Cerebellar nuclear complex (tissue), 1 donor: Measurements from ENCODE around the gene ASGR1.

Experiments used
- DNase-seq, 2 experiments: peaks; one replicate each; lab custom pipeline; 2025; lab: John Stamatoyannopoulos, UW

Gene ASGR1, protein sequence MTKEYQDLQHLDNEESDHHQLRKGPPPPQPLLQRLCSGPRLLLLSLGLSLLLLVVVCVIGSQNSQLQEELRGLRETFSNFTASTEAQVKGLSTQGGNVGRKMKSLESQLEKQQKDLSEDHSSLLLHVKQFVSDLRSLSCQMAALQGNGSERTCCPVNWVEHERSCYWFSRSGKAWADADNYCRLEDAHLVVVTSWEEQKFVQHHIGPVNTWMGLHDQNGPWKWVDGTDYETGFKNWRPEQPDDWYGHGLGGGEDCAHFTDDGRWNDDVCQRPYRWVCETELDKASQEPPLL

DNA sequence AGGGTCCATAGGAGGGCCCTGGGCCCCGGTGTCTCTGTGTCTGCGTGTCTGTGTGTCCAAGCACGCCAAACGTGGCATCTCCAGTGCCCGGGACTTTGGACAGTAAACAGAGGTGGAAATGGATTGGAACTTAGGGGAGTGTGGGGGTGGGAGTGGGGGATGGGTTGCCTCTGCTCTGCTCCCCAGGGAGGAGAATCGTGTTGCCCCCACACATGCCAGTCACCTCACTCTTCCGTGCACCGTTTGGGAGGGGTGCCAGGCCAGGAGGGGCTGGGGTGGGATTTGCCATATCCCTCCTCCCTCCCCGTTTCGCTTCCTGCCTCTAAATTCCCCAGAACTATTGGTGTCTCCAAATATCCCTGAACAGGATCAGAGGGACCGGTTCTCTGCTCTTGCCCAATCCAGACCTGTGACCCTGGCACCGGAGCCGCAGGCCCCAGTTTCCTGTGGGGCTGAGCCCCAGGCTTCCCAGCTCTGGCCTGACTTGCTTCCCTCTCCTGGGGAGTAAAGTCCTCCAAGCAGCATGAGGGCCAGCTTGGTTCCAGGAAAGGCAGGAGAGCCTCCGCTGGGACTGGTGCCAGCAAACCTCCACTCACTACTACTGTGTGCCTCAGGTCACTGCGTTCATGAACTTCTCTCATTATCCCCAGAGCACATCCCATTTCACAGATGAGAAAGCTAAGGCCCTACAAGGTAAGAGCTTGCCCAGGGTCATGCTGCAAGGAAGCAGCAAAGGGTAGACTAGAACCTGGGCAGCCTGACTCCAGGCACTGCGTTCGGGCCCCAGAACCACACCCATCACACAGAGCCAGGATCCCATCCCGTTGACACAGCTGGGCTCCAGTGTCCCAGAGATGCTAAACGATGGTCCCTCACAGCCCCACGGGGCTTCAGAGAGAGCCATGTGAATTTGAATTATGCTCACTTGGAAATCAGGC lies at the start of gene ASGR1:
TSS of gene ASGR1 (minus strand) at position 54 of the 938 bp plus-strand sequence. CDS start 807 bp downstream, outside the sequence.
- DNase-seq, result no peak

DNA sequence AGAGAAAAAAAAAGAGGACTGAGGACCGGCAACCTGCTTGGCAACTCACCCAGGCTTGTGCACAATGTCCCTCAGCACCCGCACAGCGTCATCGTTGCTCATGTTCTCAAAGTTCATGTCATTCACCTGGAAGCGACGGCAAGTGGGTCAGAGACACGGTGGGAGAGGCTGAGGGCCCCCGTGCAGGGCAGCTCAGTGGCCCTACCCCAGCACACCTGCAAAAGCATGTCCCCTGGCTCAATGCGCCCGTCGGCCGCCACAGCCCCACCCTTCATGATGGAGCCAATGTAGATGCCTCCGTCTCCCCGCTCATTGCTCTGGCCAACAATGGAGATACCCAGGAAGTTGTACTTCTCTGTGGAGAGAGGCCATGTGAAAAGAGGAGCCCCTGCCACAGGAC lies 49.8 kb upstream of the ASGR1 start:
- DNase-seq, result no peak

DNA sequence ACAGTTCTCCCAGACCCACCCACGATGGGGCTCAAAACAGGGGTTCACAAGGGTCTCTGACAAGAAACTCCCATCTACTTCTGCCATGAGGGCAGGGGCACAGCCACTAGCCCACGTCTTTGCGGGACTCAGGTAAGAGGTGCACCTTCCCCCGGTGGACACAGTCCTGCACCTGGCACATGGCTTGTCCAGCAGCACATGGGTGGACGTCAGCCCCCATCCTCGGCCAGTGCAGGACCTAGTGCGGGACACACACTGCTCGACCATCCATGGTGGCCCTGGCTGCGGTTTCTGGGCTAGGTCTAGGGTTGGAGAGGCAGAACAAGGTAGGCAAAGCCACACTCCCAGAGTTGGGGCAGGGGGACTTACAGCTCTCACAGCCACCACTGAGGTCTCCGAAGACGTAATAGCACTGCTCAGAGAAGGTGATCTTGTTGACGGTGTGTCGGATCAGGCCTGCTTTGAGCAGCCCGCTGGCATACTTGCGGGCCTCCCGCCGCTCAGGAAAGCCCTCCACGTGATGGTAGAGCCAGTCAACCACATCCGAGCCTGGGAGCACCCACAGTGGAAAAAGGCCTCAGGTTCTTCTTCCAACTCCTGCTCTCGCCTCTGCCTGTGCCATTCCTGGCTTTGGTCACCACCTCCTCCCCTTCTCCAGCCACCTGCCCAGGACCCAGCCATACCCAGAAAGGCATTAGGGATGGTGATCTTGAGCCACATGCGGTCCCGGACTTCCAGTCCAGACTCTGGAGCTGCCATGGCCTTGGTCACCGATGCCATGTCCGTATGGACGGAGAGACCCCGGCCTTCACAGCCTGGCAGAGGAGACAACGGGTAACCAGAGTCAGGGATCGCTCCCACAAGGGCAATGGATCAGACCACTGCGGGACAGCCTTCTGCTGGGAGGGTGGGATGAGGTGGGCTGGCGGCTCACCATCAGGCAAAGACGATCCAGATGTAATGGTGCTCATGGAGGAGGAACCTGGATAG lies 47.8 kb upstream of the ASGR1 start:
- no peak for DNase-seq

DNA sequence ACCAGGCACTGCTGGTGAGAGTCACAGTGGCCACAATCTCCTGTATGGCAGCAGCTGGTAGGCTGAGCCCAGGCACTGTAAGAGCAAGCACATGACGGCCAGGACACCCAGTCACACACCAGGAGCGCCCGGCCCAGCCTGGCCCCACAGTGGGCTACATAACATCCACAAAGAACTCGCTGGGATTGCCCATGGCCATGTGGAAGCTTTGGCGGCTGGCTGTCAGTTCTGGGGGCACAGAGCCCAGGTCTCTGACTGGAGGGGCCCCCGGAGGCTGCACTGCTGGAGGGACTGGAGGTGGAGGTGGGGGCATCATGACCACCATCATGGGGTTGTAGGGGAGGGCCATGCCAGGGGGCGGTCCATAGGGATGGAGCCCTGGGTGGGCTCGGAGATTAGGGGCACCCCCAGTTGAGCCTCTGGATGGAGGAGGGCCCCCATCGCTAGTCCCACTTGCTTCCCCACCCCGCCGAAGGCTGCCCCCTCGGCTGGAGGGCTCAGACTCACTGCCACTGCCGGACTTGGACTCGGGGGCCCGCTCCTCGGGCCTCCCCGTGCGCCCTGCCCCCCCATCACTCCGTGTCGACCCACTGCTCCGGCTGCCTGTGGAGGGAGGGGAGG lies 46.7 kb upstream of the ASGR1 start:
- no peak for DNase-seq

DNA sequence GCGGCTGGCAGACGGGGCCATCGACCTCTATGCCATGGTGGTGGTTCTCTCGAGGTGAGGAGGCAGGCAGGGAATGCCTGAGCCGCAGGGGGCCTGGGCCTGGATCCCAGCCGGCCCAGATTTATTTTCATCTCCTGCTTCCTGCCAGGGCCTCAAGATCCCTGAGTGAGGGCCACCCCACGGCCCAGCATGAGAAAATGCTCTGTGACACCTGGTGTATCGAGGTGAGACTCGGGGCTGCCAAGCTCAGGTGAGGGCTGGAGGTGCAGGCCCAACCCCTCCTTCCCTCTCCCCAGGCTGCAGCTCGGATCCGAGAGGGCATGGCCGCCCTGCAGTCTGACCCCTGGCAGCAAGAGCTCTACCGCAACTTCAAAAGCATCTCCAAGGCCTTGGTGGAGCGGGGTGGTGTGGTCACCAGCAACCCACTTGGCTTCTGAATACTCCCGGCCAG lies 45.5 kb upstream of the ASGR1 start:
- no peak for DNase-seq

DNA sequence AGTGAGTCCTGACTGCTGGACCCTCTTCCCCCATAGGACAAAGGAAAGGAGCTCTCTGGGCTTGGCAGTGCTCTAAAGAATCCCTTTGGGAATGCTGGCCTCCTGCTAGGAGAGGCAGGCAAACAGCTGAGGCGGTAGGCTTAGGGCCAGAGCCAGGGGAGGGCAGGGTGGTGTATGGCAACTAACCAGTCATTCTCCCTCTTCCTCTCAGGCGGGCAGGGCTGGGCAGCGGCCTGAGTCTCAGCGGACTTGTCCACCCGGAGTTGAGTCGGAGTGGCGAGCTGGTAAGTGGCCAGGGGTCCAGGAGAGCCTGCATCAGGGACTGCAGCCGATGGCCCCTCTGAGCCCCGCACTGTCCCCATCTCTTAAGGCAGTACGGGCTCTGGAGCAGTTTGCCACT lies 44.9 kb upstream of the ASGR1 start:
- no peak for DNase-seq

DNA sequence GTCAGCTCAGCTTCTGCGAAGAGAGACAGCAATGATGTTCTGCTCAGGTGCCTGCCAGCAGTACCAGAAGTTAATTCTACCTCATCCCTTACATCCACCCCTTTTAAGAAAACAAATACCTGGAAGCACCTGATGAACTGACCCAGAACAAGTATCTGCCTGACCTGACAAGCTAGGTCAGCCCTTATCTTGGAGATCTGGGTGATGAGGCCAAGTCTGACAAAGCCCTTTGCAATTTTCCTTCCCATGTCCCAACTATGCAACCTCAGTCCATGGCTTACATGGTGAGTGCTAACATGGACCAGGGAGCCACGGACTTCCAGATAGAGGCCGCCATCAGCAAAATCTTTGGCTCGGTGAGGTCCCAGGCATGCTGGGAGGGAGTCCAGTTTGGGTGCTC lies 44.2 kb upstream of the ASGR1 start:
- no peak for DNase-seq

DNA sequence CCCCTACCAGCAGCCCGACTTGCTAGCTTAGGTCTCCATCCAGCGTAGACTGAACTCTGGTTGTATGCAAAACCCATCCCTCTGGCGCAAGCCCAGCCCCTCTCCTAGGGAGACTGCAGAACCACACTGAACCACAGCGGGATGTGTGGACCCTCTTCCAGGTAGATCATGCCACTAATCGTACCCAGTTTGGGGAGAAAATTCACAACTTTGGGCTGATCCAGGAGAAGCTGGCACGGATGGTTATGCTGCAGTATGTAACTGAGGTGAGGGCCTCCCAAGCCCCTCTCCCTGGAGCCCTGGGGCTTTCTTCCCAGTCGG lies 43.8 kb upstream of the ASGR1 start:
- DNase-seq, result no peak

DNA sequence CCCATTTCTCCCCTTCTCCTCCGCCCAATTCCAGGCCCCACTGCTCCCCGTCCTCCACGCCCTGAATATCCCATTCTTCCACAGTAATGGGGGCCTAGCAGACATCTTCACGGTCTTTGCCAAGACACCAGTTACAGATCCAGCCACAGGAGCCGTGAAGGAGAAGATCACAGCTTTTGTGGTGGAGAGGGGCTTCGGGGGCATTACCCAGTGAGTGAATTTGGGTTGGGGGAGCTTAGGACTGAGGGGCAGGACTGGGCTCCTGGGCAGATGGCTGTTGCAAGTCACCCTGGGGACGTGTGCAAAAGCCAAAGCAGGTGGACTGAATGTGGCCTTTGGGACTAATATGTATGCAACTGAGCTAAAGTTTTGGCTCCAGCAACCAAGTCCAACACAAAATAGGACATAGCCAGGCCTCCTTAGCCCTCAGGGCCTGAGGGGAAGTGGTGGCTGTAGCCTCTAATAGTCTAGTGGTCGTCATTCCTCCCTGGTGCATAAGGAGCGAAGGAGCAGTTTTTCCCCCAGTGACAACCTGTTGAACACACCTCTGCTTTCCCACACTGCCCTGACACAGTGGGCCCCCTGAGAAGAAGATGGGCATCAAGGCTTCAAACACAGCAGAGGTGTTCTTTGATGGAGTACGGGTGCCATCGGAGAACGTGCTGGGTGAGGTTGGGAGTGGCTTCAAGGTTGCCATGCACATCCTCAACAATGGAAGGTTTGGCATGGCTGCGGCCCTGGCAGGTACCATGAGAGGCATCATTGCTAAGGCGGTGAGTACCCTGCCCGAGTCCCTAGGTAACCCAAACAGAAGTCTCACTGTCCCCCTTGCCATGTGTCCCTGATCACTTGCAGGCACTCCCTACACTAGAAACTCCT lies 43.2 kb upstream of the ASGR1 start:
- DNase-seq, result no peak

DNA sequence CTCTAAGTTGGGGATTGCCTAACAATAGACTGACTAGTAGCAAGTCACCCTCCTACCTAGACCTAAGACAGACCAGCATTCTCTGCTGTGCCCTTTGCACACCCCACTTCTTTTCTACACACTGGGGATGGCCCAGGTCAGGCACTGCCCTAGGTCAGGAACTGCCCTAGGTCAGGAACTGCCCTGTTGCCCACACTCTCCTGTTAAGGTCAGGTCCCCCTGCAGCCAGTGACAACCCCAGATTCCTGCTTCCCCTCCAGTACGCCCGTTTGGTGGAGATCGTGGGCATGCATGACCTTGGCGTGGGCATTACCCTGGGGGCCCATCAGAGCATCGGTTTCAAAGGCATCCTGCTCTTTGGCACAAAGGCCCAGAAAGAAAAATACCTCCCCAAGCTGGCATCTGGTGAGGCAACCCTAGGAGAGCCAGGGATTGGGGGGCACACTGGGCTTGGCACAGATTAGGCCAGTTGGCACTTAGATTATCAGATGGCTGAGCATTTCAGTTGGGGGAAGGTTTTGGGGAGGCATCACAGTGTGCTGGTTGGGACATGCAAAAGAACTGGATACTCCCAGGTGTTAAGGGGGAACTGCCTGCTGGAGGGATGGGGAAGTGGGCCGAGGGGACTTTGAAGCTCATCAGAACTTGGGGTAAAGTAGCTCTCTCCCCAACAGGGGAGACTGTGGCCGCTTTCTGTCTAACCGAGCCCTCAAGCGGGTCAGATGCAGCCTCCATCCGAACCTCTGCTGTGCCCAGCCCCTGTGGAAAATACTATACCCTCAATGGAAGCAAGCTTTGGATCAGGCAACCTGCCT lies 42.3 kb upstream of the ASGR1 start:
- no peak for DNase-seq

DNA sequence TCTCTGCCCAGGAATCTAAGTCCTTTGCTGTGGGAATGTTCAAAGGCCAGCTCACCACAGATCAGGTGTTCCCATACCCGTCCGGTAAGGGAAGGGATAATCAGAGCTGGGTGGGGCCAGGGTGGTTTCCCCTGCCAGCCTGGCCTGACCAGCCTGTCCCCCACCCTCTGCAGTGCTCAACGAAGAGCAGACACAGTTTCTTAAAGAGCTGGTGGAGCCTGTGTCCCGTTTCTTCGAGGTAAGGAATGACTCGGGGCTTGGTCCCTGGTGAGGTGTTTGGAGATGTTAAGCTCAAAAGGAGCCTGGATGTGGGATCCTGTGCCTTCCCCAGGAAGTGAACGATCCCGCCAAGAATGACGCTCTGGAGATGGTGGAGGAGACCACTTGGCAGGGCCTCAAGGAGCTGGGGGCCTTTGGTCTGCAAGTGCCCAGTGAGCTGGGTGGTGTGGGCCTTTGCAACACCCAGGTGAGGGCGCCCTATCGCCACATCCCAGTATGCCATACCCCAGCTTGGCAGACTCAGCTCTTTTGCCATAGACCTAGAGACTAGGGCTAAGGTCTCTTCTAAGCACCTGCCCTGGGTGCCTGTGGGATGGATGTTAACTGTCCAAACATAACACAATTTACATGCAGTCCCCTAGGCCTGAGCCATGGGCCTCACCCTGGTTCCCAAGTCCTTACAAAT lies 41.6 kb upstream of the ASGR1 start:
- no peak for DNase-seq

DNA sequence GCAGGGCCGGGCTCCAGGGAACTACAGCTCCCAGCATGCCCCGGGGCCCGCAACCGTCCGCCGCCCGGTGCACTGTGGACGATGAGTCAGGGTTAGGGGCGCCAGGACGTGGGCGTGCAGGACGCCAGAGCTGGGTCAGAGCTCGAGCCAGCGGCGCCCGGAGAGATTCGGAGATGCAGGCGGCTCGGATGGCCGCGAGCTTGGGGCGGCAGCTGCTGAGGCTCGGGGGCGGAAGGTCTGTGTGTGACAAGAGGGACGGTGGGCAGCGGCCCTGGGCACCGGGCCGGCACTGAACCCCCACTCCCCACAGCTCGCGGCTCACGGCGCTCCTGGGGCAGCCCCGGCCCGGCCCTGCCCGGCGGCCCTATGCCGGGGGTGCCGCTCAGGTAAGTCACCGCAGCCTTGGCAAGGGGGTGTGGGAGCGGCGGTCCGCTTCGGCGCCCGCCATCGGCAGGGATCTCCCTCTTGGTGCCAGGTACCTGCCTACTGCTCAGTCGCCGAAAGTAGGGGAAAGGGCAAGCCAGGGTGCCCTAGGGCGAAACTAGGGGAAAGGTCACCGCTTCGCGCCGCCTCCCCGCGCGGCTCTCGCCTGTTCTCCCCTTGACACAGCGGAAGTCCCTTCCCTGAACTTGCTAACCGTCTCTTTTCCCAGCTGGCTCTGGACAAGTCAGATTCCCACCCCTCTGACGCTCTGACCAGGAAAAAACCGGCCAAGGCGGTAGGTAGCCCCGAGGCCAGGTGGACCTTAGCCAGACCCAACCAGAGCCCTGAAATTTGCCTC lies 40.8 kb upstream of the ASGR1 start, which contains the start of the genes ACADVL and DLG4:
TSS of gene ACADVL (plus strand) at position 127 of the 781 bp plus-strand sequence. CDS start at position 174, 47 bp downstream.
TSS of gene DLG4 (minus strand) at position 25 of the 781 bp plus-strand sequence.
- no peak for DNase-seq

DNA sequence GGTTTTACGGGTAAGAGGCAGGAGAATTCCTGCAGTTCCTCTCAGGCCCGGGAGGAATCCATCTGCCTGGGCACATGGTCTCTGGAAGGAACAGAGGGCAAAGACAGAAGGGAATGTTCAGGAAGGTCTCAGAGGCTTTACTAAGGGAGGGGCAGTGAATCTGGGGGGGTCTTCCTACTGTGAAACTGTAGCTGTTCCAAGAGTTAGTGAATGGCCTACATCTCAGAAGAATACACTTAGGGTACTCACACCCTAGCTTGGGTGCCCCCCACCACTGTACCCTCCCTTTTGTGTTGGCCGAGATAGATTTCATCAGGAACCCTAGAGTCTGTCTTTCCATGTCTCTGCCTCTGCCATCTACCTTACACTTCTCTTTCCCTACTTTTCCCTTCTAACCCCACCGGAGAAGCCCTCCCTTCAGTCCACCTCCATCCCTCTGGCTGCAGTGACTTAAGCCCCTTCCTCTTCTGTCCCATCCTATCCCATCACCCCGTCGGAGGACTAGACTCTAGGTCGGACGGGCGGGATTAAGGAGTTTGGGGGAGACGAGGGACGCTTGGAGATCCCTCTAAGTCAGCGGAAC lies 40.1 kb upstream of the ASGR1 start:
- peak in 1 of 2 experiments; percentile 64 for DNase-seq

DNA sequence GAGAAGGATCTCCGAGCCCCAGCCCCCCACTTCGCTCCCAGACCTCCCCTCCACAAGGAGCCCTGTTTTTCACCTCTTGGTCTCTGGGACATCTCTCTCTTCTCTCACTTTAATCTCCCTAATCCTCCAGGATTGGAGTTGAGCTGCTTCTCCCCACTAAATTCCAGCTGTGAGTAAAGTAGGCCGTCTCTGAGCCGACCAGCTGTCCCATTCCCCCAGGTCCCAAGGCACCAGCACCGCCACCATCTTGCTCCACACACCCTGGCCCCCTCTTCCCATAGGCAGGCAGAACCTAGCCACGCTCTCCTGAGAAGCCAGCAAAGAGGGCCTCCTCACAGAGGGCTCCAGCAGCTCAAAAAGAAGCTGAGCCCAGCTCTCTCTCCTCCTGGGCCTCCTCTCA lies 39.6 kb upstream of the ASGR1 start:
- no peak for DNase-seq

DNA sequence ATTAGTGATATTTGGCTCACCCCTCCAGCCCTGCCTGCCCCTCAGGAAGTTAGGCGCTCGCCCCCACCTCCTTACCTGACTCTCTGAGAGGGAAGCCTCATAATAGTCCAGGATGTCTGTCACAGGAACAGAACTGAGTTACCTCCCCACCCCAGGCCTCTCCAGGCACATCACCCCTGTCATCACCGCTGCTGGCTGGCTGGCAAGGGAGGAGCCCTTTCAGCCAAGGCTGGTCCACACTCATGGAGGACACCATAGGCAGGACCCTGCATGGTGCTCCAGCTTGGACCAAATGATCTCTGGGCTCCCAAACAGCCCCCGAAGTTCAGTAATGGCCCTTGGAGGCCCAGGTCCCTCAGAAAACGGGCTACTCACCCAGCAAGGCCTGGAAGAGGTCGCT lies 39.0 kb upstream of the ASGR1 start:
- DNase-seq, result no peak

DNA sequence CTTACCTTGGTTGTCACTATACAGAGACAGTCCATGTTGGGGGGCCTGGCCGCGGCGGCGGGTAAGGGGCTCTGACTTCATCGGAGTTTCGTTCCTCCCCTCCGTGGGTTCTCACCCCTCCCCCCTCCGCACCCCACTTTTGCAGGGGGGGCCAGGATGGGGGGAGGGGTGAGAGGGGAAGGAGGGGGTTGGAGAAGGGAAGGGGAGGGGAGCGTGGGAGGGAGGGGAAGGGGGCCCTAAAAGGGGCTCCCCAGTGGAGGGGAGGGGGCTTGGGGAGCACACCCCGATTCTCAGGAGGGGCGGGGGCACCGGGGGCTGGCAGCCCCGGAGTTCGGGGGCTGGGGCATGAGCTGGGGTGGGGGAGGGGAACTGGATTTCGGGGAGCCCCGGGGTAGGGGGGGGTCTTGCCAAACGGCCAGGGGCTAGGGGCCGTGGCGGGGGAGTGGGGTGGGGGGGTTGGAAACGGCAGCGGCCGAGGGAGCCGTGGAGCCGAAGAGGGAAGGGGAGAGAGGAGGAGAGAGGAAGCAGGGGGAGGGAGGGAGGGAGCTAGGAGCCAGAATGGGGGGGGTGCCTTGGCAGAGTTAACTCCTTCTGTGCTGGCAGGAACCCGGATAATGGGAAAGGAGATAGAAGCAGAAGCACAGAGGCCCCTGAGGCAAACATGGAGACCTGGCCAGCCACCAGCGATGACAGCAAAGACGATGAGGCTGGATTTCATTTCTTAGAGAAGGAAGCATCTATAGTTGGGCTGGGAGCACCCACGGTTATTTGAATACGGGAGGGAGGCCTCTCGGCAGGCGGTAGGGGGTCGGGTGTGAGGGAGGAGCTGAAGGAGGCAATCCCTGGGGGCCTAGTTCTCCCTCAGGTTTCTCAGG lies 38.2 kb upstream of the ASGR1 start:
- no peak for DNase-seq
